Measurements from ENCODE around the gene MAML2.

Gene MAML2

GRCh38 chr11:96358321-96358720 is 15.3 kb upstream of the MAML2 start:
- no peak for TF ChIP-seq CTCF (IDR thresholded peaks at IDR 0.05; ENCODE audit: extremely low read depth, missing control alignments)
- DNase-seq (ENCODE audit: low spot score): no peak

- no peak for TF ChIP-seq CTCF (IDR thresholded peaks at IDR 0.05; ENCODE audit: extremely low read depth, missing control alignments)
- DNase-seq (ENCODE audit: low spot score): peak; percentile 24
Observed at GRCh38 chr11:96357794-96358193, 14.8 kb upstream of the MAML2 start.

- no peak for TF ChIP-seq CTCF (IDR thresholded peaks at IDR 0.05; ENCODE audit: extremely low read depth, missing control alignments)
- DNase-seq (ENCODE audit: low spot score): no peak
Observed at GRCh38 chr11:96356848-96357247, 13.9 kb upstream of the MAML2 start.

- no peak for TF ChIP-seq CTCF (IDR thresholded peaks at IDR 0.05; ENCODE audit: extremely low read depth, missing control alignments)
Observed at GRCh38 chr11:96342014-96342960, 708 bp downstream of the MAML2 start.

GRCh38 chr11:96341211-96342013 is 1.6 kb downstream of the MAML2 start:
- peak; percentile 61 for TF ChIP-seq CTCF (IDR thresholded peaks at IDR 0.05; ENCODE audit: extremely low read depth, missing control alignments)
- peak; percentile 59 for DNase-seq (ENCODE audit: low spot score)

More at GRCh38 chr11:96342014-96342960, 708 bp downstream of the MAML2 start:
- no peak for DNase-seq (ENCODE audit: low spot score)

GRCh38 chr11:96340555-96340885 is 2.5 kb downstream of the MAML2 start:
- DNase-seq (ENCODE audit: low spot score): no peak
- no peak for TF ChIP-seq CTCF (IDR thresholded peaks at IDR 0.05; ENCODE audit: extremely low read depth, missing control alignments)

Measured in GM20000 (cell line).